Measurements from ENCODE around the gene TRIM34. TPM values are rescaled to one million over a fixed set of nuclear protein-coding genes. Genes with fewer than 3 reads are reported as not detected.
A peak's percentile ranks its signal among the peaks of the same experiment; 100 is the strongest.

TRIM34 gene
- total and polyA plus RNA-seq, 2 donors from 2014 or later, result 5.9 to 6.7 TPM

- Histone ChIP-seq H3K27ac (ENCODE audit: low read depth in 2 of 2, low read length in 2 of 2) (no peak overlapping the region), H3K27me3 (ENCODE audit: control insufficient read depth, insufficient read depth, low read length) (no peaks in the 10 kb centered on the region), H3K36me3 (ENCODE audit: control insufficient read depth in 2 of 3, insufficient read depth in 3 of 3, low read length in 3 of 3) (no peaks in the 10 kb centered on the region), H3K9me3 (ENCODE audit: control insufficient read depth in 2 of 3, insufficient read depth in 1 of 3, low read length in 3 of 3) (no peaks in the 10 kb centered on the region), H3K4me1 (ENCODE audit: control insufficient read depth in 2 of 3, insufficient read depth in 2 of 3, low read depth in 1 of 3, low read length in 3 of 3) (no peaks in the 10 kb centered on the region), H3K4me3 (ENCODE audit: low read length in 3 of 3) (no peak overlapping the region), H3K9ac (ENCODE audit: low read length in 3 of 3) (no peak overlapping the region)
- no peak for TF ChIP-seq CTCF (IDR thresholded peaks at IDR 0.05; ENCODE audit: borderline replicate concordance, extremely low read depth, insufficient read depth)
- DNase-seq (no peak), FAIRE-seq (no peak)
- intact Hi-C loops (cut with DNase I), result no loop called here
These were observed 32.2 kb upstream of the TRIM34 start for GRCh38 chr11:5592615-5593014.

GRCh38 chr11:5593146-5593545 lies 31.7 kb upstream of the TRIM34 start:
- intact Hi-C loops (cut with DNase I), result no loop called here

GRCh38 chr11:5596607-5597201 lies 28.1 kb upstream of the TRIM34 start, which contains the start of gene TRIM6:
Gene TRIM6 (plus strand): TSS chr11:5596637. CDS start chr11:5596898, 261 bp downstream.
- peak within 1 kb of the TSS; percentile 52 to 89 (median 87) for H3K4me3 ChIP-seq (ENCODE audit: low read length in 3 of 3)
- no peak for TF ChIP-seq CTCF (IDR thresholded peaks at IDR 0.05; ENCODE audit: borderline replicate concordance, extremely low read depth, insufficient read depth)
- no peaks in the 10 kb centered on the region for H3K27me3 ChIP-seq (ENCODE audit: control insufficient read depth, insufficient read depth, low read length)
- no peaks in the 10 kb centered on the region for H3K9me3 ChIP-seq (ENCODE audit: control insufficient read depth in 2 of 3, insufficient read depth in 1 of 3, low read length in 3 of 3)
- FAIRE-seq (no peak), DNase-seq (peak; percentile 40 to 88 (median 64))
- intact Hi-C loops (cut with DNase I), result no loop called here
- peak within 1 kb of the TSS; percentile 19 to 83 (median 41) for H3K9ac ChIP-seq (ENCODE audit: low read length in 3 of 3)
- H3K36me3 ChIP-seq (ENCODE audit: control insufficient read depth in 2 of 3, insufficient read depth in 3 of 3, low read length in 3 of 3), result no peaks in the 10 kb centered on the region
- H3K4me1 ChIP-seq (ENCODE audit: control insufficient read depth in 2 of 3, insufficient read depth in 2 of 3, low read depth in 1 of 3, low read length in 3 of 3), result no peaks in the 10 kb centered on the region
- peak within 1 kb of the TSS; percentile 69 to 78 for H3K27ac ChIP-seq (ENCODE audit: low read depth in 2 of 2, low read length in 2 of 2)

More at GRCh38 chr11:5593146-5593545, 31.7 kb upstream of the TRIM34 start:
- Histone ChIP-seq H3K36me3 (ENCODE audit: control insufficient read depth in 2 of 3, insufficient read depth in 3 of 3, low read length in 3 of 3) (no peaks in the 10 kb centered on the region), H3K4me3 (ENCODE audit: low read length in 3 of 3) (no peak overlapping the region), H3K27me3 (ENCODE audit: control insufficient read depth, insufficient read depth, low read length) (no peaks in the 10 kb centered on the region), H3K4me1 (ENCODE audit: control insufficient read depth in 2 of 3, insufficient read depth in 2 of 3, low read depth in 1 of 3, low read length in 3 of 3) (no peaks in the 10 kb centered on the region), H3K27ac (ENCODE audit: low read depth in 2 of 2, low read length in 2 of 2) (no peak overlapping the region), H3K9me3 (ENCODE audit: control insufficient read depth in 2 of 3, insufficient read depth in 1 of 3, low read length in 3 of 3) (no peaks in the 10 kb centered on the region), H3K9ac (ENCODE audit: low read length in 3 of 3) (no peak overlapping the region)
- DNase-seq, result no peak
- TF ChIP-seq CTCF (IDR thresholded peaks at IDR 0.05; ENCODE audit: borderline replicate concordance, extremely low read depth, insufficient read depth), result no peak
- FAIRE-seq, result no peak

All from kidney (tissue), 14 donors.